ENCODE results near the gene DNMT1.

Gene DNMT1

GRCh38 chr19:10226021-10226375 lies 31.2 kb upstream of the DNMT1 start:
- no CpG with 5 or more reads among the region's 6 CpGs for WGBS (ENCODE audit: extremely low coverage, insufficient coverage, low lambda C conversion rate)
- H3K27ac ChIP-seq (ENCODE audit: low read depth, low read length): no peak overlapping the region

GRCh38 chr19:10224337-10224736 lies 29.6 kb upstream of the DNMT1 start:
- no peak overlapping the region for H3K23ac ChIP-seq (ENCODE audit: low read length)
- no peak overlapping the region for H3K56ac ChIP-seq (ENCODE audit: low read length)
- H3K4me3 ChIP-seq (ENCODE audit: low read length): no peak overlapping the region
- no peaks in the 10 kb centered on the region for H3K79me2 ChIP-seq (ENCODE audit: control insufficient read depth, insufficient read depth, low read length)
- H2BK120ac ChIP-seq (ENCODE audit: low read depth, low read length): no peak overlapping the region
- H2AK5ac ChIP-seq (ENCODE audit: low read length): no peak overlapping the region
- H3K9ac ChIP-seq (ENCODE audit: low read length): no peak overlapping the region
- no peak overlapping the region for H2BK5ac ChIP-seq (ENCODE audit: low read length)
- no peak overlapping the region for H3K4ac ChIP-seq (ENCODE audit: low read depth, low read length)
- H3K27me3 ChIP-seq (ENCODE audit: insufficient read depth, low read length, poor library complexity): no peaks in the 10 kb centered on the region
- H2BK15ac ChIP-seq (replicated peaks; ENCODE audit: low read depth): no peak overlapping the region
- no peaks in the 10 kb centered on the region for H3K4me1 ChIP-seq (ENCODE audit: control insufficient read depth, low read depth, low read length)
- no peaks in the 10 kb centered on the region for H3K36me3 ChIP-seq (ENCODE audit: control insufficient read depth, insufficient read depth, low read length)
- no peak overlapping the region for H4K5ac ChIP-seq (ENCODE audit: low read length)
- no peak overlapping the region for H4K8ac ChIP-seq (ENCODE audit: low read depth, low read length)
- no peak overlapping the region for H3K27ac ChIP-seq (ENCODE audit: low read depth, low read length)
- no peak overlapping the region for H3K4me2 ChIP-seq (ENCODE audit: low read length)
- no peak for DNase-seq
- H3K18ac ChIP-seq (ENCODE audit: low read length): no peak overlapping the region
- WGBS (ENCODE audit: extremely low coverage, insufficient coverage, low lambda C conversion rate): no CpG with 5 or more reads among the region's 23 CpGs
- H3K79me1 ChIP-seq (ENCODE audit: low read length): peaks cover 2% of the 10 kb centered on the region

More at GRCh38 chr19:10226021-10226375, 31.2 kb upstream of the DNMT1 start:
- H4K5ac ChIP-seq (ENCODE audit: low read length): no peak overlapping the region
- DNase-seq: no peak
- H2BK5ac ChIP-seq (ENCODE audit: low read length): no peak overlapping the region
- H3K4me3 ChIP-seq (ENCODE audit: low read length): no peak overlapping the region
- no peak overlapping the region for H3K18ac ChIP-seq (ENCODE audit: low read length)
- H3K36me3 ChIP-seq (ENCODE audit: control insufficient read depth, insufficient read depth, low read length): no peaks in the 10 kb centered on the region
- H3K27me3 ChIP-seq (ENCODE audit: insufficient read depth, low read length, poor library complexity): no peaks in the 10 kb centered on the region
- H4K8ac ChIP-seq (ENCODE audit: low read depth, low read length): no peak overlapping the region
- H3K23ac ChIP-seq (ENCODE audit: low read length): no peak overlapping the region
- H3K4me1 ChIP-seq (ENCODE audit: control insufficient read depth, low read depth, low read length): no peaks in the 10 kb centered on the region
- no peaks in the 10 kb centered on the region for H3K79me2 ChIP-seq (ENCODE audit: control insufficient read depth, insufficient read depth, low read length)
- H3K56ac ChIP-seq (ENCODE audit: low read length): no peak overlapping the region
- no peak overlapping the region for H2BK15ac ChIP-seq (replicated peaks; ENCODE audit: low read depth)
- H2BK120ac ChIP-seq (ENCODE audit: low read depth, low read length): no peak overlapping the region
- H3K9ac ChIP-seq (ENCODE audit: low read length): no peak overlapping the region
- H3K79me1 ChIP-seq (ENCODE audit: low read length): peaks cover 2% of the 10 kb centered on the region
- H3K4ac ChIP-seq (ENCODE audit: low read depth, low read length): no peak overlapping the region
- no peak overlapping the region for H2AK5ac ChIP-seq (ENCODE audit: low read length)
- no peak overlapping the region for H3K4me2 ChIP-seq (ENCODE audit: low read length)

- Histone ChIP-seq H3K79me2 (ENCODE audit: control insufficient read depth, insufficient read depth, low read length) (no peaks in the 10 kb centered on the region), H3K4ac (ENCODE audit: low read depth, low read length) (no peak overlapping the region), H3K4me1 (ENCODE audit: control insufficient read depth, low read depth, low read length) (no peaks in the 10 kb centered on the region), H3K79me1 (ENCODE audit: low read length) (peaks cover 2% of the 10 kb centered on the region), H2AK5ac (ENCODE audit: low read length) (no peak overlapping the region), H2BK5ac (ENCODE audit: low read length) (no peak overlapping the region), H2BK15ac (replicated peaks; ENCODE audit: low read depth) (no peak overlapping the region), H4K5ac (ENCODE audit: low read length) (no peak overlapping the region), H3K4me3 (ENCODE audit: low read length) (no peak overlapping the region), H3K56ac (ENCODE audit: low read length) (no peak overlapping the region), H3K4me2 (ENCODE audit: low read length) (no peak overlapping the region), H3K27me3 (ENCODE audit: insufficient read depth, low read length, poor library complexity) (no peaks in the 10 kb centered on the region), H3K18ac (ENCODE audit: low read length) (no peak overlapping the region), H3K27ac (ENCODE audit: low read depth, low read length) (no peak overlapping the region), H3K36me3 (ENCODE audit: control insufficient read depth, insufficient read depth, low read length) (no peaks in the 10 kb centered on the region), H3K23ac (ENCODE audit: low read length) (no peak overlapping the region), H3K9ac (ENCODE audit: low read length) (no peak overlapping the region), H4K8ac (ENCODE audit: low read depth, low read length) (no peak overlapping the region), H2BK120ac (ENCODE audit: low read depth, low read length) (no peak overlapping the region)
- no CpG with 5 or more reads among the region's 28 CpGs for WGBS (ENCODE audit: extremely low coverage, insufficient coverage, low lambda C conversion rate)
- DNase-seq: no peak
Measured at GRCh38 chr19:10223488-10224213, 28.9 kb upstream of the DNMT1 start.

- no peak overlapping the region for H3K56ac ChIP-seq (ENCODE audit: low read length)
- no peak overlapping the region for H2BK15ac ChIP-seq (replicated peaks; ENCODE audit: low read depth)
- H3K23ac ChIP-seq (ENCODE audit: low read length): no peak overlapping the region
- no peaks in the 10 kb centered on the region for H3K79me1 ChIP-seq (ENCODE audit: low read length)
- WGBS (ENCODE audit: extremely low coverage, insufficient coverage, low lambda C conversion rate): no CpG with 5 or more reads among the region's 14 CpGs
- no peak overlapping the region for H3K18ac ChIP-seq (ENCODE audit: low read length)
- no peak overlapping the region for H4K8ac ChIP-seq (ENCODE audit: low read depth, low read length)
- H3K4me2 ChIP-seq (ENCODE audit: low read length): no peak overlapping the region
- no peak overlapping the region for H3K9ac ChIP-seq (ENCODE audit: low read length)
- H3K4me3 ChIP-seq (ENCODE audit: low read length): no peak overlapping the region
- H3K79me2 ChIP-seq (ENCODE audit: control insufficient read depth, insufficient read depth, low read length): no peaks in the 10 kb centered on the region
- H3K27me3 ChIP-seq (ENCODE audit: insufficient read depth, low read length, poor library complexity): no peaks in the 10 kb centered on the region
- H2AK5ac ChIP-seq (ENCODE audit: low read length): no peak overlapping the region
- H2BK5ac ChIP-seq (ENCODE audit: low read length): no peak overlapping the region
- no peaks in the 10 kb centered on the region for H3K4me1 ChIP-seq (ENCODE audit: control insufficient read depth, low read depth, low read length)
- H4K5ac ChIP-seq (ENCODE audit: low read length): no peak overlapping the region
- no peaks in the 10 kb centered on the region for H3K36me3 ChIP-seq (ENCODE audit: control insufficient read depth, insufficient read depth, low read length)
- DNase-seq: no peak
- H3K27ac ChIP-seq (ENCODE audit: low read depth, low read length): no peak overlapping the region
- no peak overlapping the region for H2BK120ac ChIP-seq (ENCODE audit: low read depth, low read length)
- H3K4ac ChIP-seq (ENCODE audit: low read depth, low read length): no peak overlapping the region
Measured at GRCh38 chr19:10222201-10222890, 27.6 kb upstream of the DNMT1 start.

GRCh38 chr19:10220695-10221094 lies 25.9 kb upstream of the DNMT1 start:
- Histone ChIP-seq H3K79me1 (ENCODE audit: low read length) (no peaks in the 10 kb centered on the region), H4K8ac (ENCODE audit: low read depth, low read length) (no peak overlapping the region), H3K27ac (ENCODE audit: low read depth, low read length) (no peak overlapping the region), H3K18ac (ENCODE audit: low read length) (no peak overlapping the region), H3K9ac (ENCODE audit: low read length) (no peak overlapping the region), H3K23ac (ENCODE audit: low read length) (no peak overlapping the region), H3K4ac (ENCODE audit: low read depth, low read length) (no peak overlapping the region), H2BK15ac (replicated peaks; ENCODE audit: low read depth) (no peak overlapping the region), H2BK120ac (ENCODE audit: low read depth, low read length) (no peak overlapping the region), H3K36me3 (ENCODE audit: control insufficient read depth, insufficient read depth, low read length) (no peaks in the 10 kb centered on the region), H3K79me2 (ENCODE audit: control insufficient read depth, insufficient read depth, low read length) (no peaks in the 10 kb centered on the region), H4K5ac (ENCODE audit: low read length) (no peak overlapping the region), H2AK5ac (ENCODE audit: low read length) (no peak overlapping the region), H3K27me3 (ENCODE audit: insufficient read depth, low read length, poor library complexity) (no peaks in the 10 kb centered on the region), H3K4me2 (ENCODE audit: low read length) (no peak overlapping the region), H3K56ac (ENCODE audit: low read length) (no peak overlapping the region), H3K4me3 (ENCODE audit: low read length) (no peak overlapping the region), H3K4me1 (ENCODE audit: control insufficient read depth, low read depth, low read length) (no peaks in the 10 kb centered on the region), H2BK5ac (ENCODE audit: low read length) (no peak overlapping the region)
- no peak for DNase-seq
- no CpG with 5 or more reads among the region's 7 CpGs for WGBS (ENCODE audit: extremely low coverage, insufficient coverage, low lambda C conversion rate)

Measured in mesendoderm (in vitro differentiated cells).